HCT116 (cell line): Measurements from ENCODE around the gene EIF3K.

Experiments
- ATF3 ChIP-seq: IDR thresholded peaks from 2 replicates; pipeline ENCODE4 v1.6.1; 2012
- CTCF ChIP-seq, 3 experiments: fragments of 200-600 bp in 1 of 3; sonication (generic) in 1 of 3; IDR thresholded peaks in 2 of 3; conservative IDR thresholded peaks in 1 of 3; 2 replicates each; pipeline ENCODE4 v1.5.1; 2012 to 2017; ENCODE audit warnings: low read depth in 2 of 3, low read length in 2 of 3, antibody characterized with exemption in 1 of 3, borderline replicate concordance in 1 of 3, control low read depth in 1 of 3, mild to moderate bottlenecking in 1 of 3, mixed read lengths in 1 of 3, mixed run types in 1 of 3, moderate library complexity in 1 of 3; ENCODE audit not compliant: insufficient read depth in 1 of 3
- EZH2 ChIP-seq: fragments of 200-600 bp; sonication (generic); IDR thresholded peaks from 2 replicates; pipeline ENCODE4 v1.6.1; 2017; ENCODE audit warnings: antibody characterized with exemption, mixed run types
- MAX ChIP-seq: IDR thresholded peaks from 2 replicates; pipeline ENCODE4 v1.6.1; 2012
- POLR2A ChIP-seq: IDR thresholded peaks from 2 replicates; pipeline ENCODE4 v1.7.0; 2011; ENCODE audit warnings: borderline replicate concordance; ENCODE audit not compliant: insufficient read depth, insufficient read length; ENCODE audit errors: extremely low read depth
- POLR2AphosphoS5 ChIP-seq: IDR thresholded peaks from 2 replicates; pipeline ENCODE4 v1.6.1; 2011; ENCODE audit warnings: mild to moderate bottlenecking, low read depth, low read length, moderate library complexity
- SIN3A ChIP-seq: IDR thresholded peaks from 2 replicates; pipeline ENCODE4 v1.6.1; 2012; ENCODE audit warnings: low read depth
- ZBTB33 ChIP-seq: IDR thresholded peaks from 2 replicates; pipeline ENCODE4 v1.6.1; 2011; ENCODE audit warnings: mild to moderate bottlenecking, low read length, moderate library complexity; ENCODE audit not compliant: insufficient replicate concordance; ENCODE audit errors: extremely low read depth
- ZFX ChIP-seq: fragments of 450-650 bp; IDR thresholded peaks from 2 replicates; pipeline ENCODE4 v1.6.1; 2017

- TF ChIP-seq CTCF (IDR thresholded peaks at IDR 0.05 in 2 of 3, conservative IDR thresholded peaks at IDR 0.05 in 1 of 3; ENCODE audit: borderline replicate concordance in 1 of 3, insufficient read depth in 1 of 3, low read depth in 2 of 3, low read length in 2 of 3) (no peak), ATF3 (no peak), POLR2A (no peak), ZBTB33 (no peak), ZFX (no peak), MAX (no peak), EZH2 (no peak), SIN3A (no peak), POLR2AphosphoS5 (no peak)
Observed at GRCh38 chr19:38676878-38677646, 58.1 kb downstream of the EIF3K start.
